H1 (cell line): ENCODE measurements around the gene CTDNEP1. TPM values are rescaled to one million over a fixed set of nuclear protein-coding genes. Genes with fewer than 3 reads are reported as not detected.

Experiments
- CTCF ChIA-PET: fragments of 300-600 bp; sonication (Branson Sonifier 250); formaldehyde crosslinking; loops from one replicate; lab custom pipeline; 2021; ENCODE audit not compliant: partially characterized antibody; lab: Charles Lee
- POLR2A ChIA-PET: fragments of 300-600 bp; sonication (Branson Sonifier 250); formaldehyde crosslinking; loops from one replicate; lab custom pipeline; 2021; ENCODE audit warnings: inconsistent platforms; ENCODE audit not compliant: partially characterized antibody; lab: Charles Lee
- DNase-seq, 2 experiments: peaks; one replicate each; pipeline versions ENCODE4 v3.0.0 to v3.0.0-alpha.2; 2010 to 2022; ENCODE audit warnings: low spot score in 2 of 2, low read depth in 1 of 2, mixed read lengths in 1 of 2
- FAIRE-seq: peaks from 2 replicates; lab custom pipeline; 2011; peaks lifted over from hg19 to GRCh38; lab: Jason Lieb, UNC
- H2AFZ ChIP-seq: 2 replicates; pipeline ENCODE4 v1.8.1; 2012; ENCODE audit warnings: low read length, inconsistent platforms
- H2AK5ac ChIP-seq: 2 replicates; pipeline ENCODE4 v1.6.1; 2013; ENCODE audit warnings: low read depth, low read length
- H2BK120ac ChIP-seq: replicated peaks from 2 replicates; pipeline ENCODE3; 2013; ENCODE audit warnings: low read depth, low read length, inconsistent platforms
- H2BK12ac ChIP-seq: 2 replicates; pipeline ENCODE4 v1.6.1; 2013; ENCODE audit warnings: low read depth, low read length
- H2BK15ac ChIP-seq: 2 replicates; pipeline ENCODE4 v1.6.1; 2013; ENCODE audit warnings: low read length
- H2BK20ac ChIP-seq: 2 replicates; pipeline ENCODE4 v1.6.1; 2013; ENCODE audit warnings: low read length
- H2BK5ac ChIP-seq: 2 replicates; pipeline ENCODE4 v1.6.1; 2013; ENCODE audit warnings: low read depth, low read length
- H3K14ac ChIP-seq: 2 replicates; pipeline ENCODE4 v1.6.1; 2013; ENCODE audit warnings: inconsistent platforms; ENCODE audit not compliant: insufficient read length
- H3K18ac ChIP-seq: 2 replicates; pipeline ENCODE4 v1.6.1; 2013; ENCODE audit warnings: low read length; ENCODE audit errors: extremely low read depth
- H3K23ac ChIP-seq: 2 replicates; pipeline ENCODE4 v1.6.1; 2013; ENCODE audit warnings: inconsistent platforms; ENCODE audit not compliant: insufficient read length
- H3K23me2 ChIP-seq: 2 replicates; pipeline ENCODE4 v1.6.1; 2013; ENCODE audit warnings: low read depth, low read length
- H3K27ac ChIP-seq: 2 replicates; pipeline ENCODE4 v1.6.1; 2011; ENCODE audit warnings: low read depth, low read length, inconsistent platforms
- H3K27me3 ChIP-seq, 4 experiments: replicated peaks in 1 of 4; 1 replicate in 1 of 4; 2 replicates in 3 of 4; pipeline versions ENCODE4 v1.6.1 to v1.8.1; 2011 to 2013; ENCODE audit warnings: low read length in 3 of 4, mild to moderate bottlenecking in 3 of 4, inconsistent platforms in 2 of 4, mixed read lengths in 2 of 4, moderate library complexity in 1 of 4; ENCODE audit not compliant: control insufficient read depth in 3 of 4, insufficient read depth in 3 of 4; ENCODE audit errors: extremely low read depth in 1 of 4
- H3K36me3 ChIP-seq, 4 experiments: 2 replicates each; pipeline versions ENCODE4 v1.6.1 to v1.8.1; 2011 to 2013; ENCODE audit warnings: mild to moderate bottlenecking in 4 of 4, low read length in 3 of 4, moderate library complexity in 2 of 4, control low read depth in 1 of 4, inconsistent platforms in 1 of 4; ENCODE audit not compliant: insufficient read depth in 4 of 4, control insufficient read depth in 2 of 4
- H3K4ac ChIP-seq: replicated peaks from 2 replicates; pipeline ENCODE3; 2013; ENCODE audit warnings: low read length, low read depth, mixed read lengths, inconsistent platforms; ENCODE audit not compliant: insufficient read length
- H3K4me1 ChIP-seq, 4 experiments: replicated peaks in 1 of 4; 1 replicate in 1 of 4; 2 replicates in 3 of 4; pipeline versions ENCODE4 v1.6.1 to v1.8.1; 2011 to 2013; ENCODE audit warnings: low read length in 3 of 4, inconsistent platforms in 2 of 4, mixed read lengths in 1 of 4; ENCODE audit not compliant: insufficient read depth in 4 of 4, control insufficient read depth in 3 of 4
- H3K4me2 ChIP-seq, 2 experiments: 2 replicates each; pipeline versions ENCODE4 v1.6.1 to v1.8.1; 2011 to 2013; ENCODE audit warnings: low read depth in 2 of 2, low read length in 2 of 2, control low read depth in 1 of 2, inconsistent platforms in 1 of 2, mild to moderate bottlenecking in 1 of 2; ENCODE audit not compliant: insufficient read depth in 1 of 2
- H3K4me3 ChIP-seq, 4 experiments: fragments of 200-600, 300-600 bp in 1 of 4; sonication (generic), shearing (Covaris generic), sonication (Bioruptor Twin) in 1 of 4; 2 replicates each; pipeline versions ENCODE4 v1.5.1 to v1.8.1; 2011 to 2016; ENCODE audit warnings: low read length in 4 of 4, low read depth in 3 of 4, control low read depth in 2 of 4, inconsistent platforms in 2 of 4, mild to moderate bottlenecking in 2 of 4, mixed read lengths in 1 of 4, moderate library complexity in 1 of 4; ENCODE audit not compliant: insufficient read depth in 2 of 4; ENCODE audit errors: extremely low read depth in 1 of 4
- H3K56ac ChIP-seq: replicated peaks from 2 replicates; pipeline ENCODE3; 2013; ENCODE audit warnings: low read depth, mild to moderate bottlenecking, mixed read lengths, low read length, inconsistent platforms; ENCODE audit not compliant: insufficient read length
- H3K79me1 ChIP-seq: 2 replicates; pipeline ENCODE4 v1.6.1; 2013; ENCODE audit warnings: low read depth, low read length, control low read depth
- H3K79me2 ChIP-seq, 2 experiments: 2 replicates each; pipeline versions ENCODE4 v1.6.1 to v1.8.1; 2012 to 2013; ENCODE audit warnings: low read length in 2 of 2, mild to moderate bottlenecking in 2 of 2, inconsistent platforms in 1 of 2; ENCODE audit not compliant: insufficient read depth in 2 of 2, control insufficient read depth in 1 of 2
- H3K9ac ChIP-seq, 4 experiments: replicated peaks in 1 of 4; 1 replicate in 1 of 4; 2 replicates in 3 of 4; pipeline versions ENCODE4 v1.6.1 to v1.8.1; 2011 to 2013; ENCODE audit warnings: low read depth in 3 of 4, low read length in 3 of 4, control low read depth in 2 of 4, mild to moderate bottlenecking in 2 of 4, moderate library complexity in 2 of 4, inconsistent platforms in 1 of 4; ENCODE audit errors: extremely low read depth in 1 of 4
- H3K9me3 ChIP-seq, 2 experiments: 2 replicates each; pipeline versions ENCODE4 v1.6.1 to v1.8.1; 2012 to 2013; ENCODE audit warnings: mild to moderate bottlenecking in 2 of 2, moderate library complexity in 2 of 2, control low read depth in 1 of 2, inconsistent platforms in 1 of 2, low read depth in 1 of 2, low read length in 1 of 2, mixed read lengths in 1 of 2; ENCODE audit not compliant: insufficient read depth in 2 of 2
- H4K20me1 ChIP-seq, 2 experiments: replicated peaks in 1 of 2; 2 replicates each; pipeline versions ENCODE3 to v1.8.1; 2011 to 2013; ENCODE audit warnings: inconsistent platforms in 2 of 2, low read length in 2 of 2, mild to moderate bottlenecking in 1 of 2; ENCODE audit not compliant: insufficient read depth in 2 of 2, control insufficient read depth in 1 of 2
- H4K5ac ChIP-seq: 2 replicates; pipeline ENCODE4 v1.6.1; 2013; ENCODE audit warnings: low read length, low read depth, mixed read lengths, inconsistent platforms; ENCODE audit not compliant: insufficient read length
- H4K8ac ChIP-seq: 2 replicates; pipeline ENCODE4 v1.8.0; 2013; ENCODE audit warnings: mild to moderate bottlenecking, moderate library complexity, low read length, inconsistent platforms; ENCODE audit not compliant: insufficient read depth; ENCODE audit errors: extremely low read depth
- H4K91ac ChIP-seq: replicated peaks from 2 replicates; pipeline ENCODE3; 2013; ENCODE audit warnings: low read length, mixed read lengths, inconsistent platforms; ENCODE audit not compliant: insufficient read length
- CBX5 ChIP-seq: fragments of 300-800, 300-1000 bp; sonication (generic); IDR thresholded peaks from 2 replicates; pipeline ENCODE4 v1.7.1; 2016; ENCODE audit warnings: antibody characterized with exemption, low read length, low read depth
- CREB1 ChIP-seq: IDR thresholded peaks from 2 replicates; pipeline ENCODE4 v1.6.1; 2012; ENCODE audit warnings: inconsistent platforms
- EP300 ChIP-seq, 2 experiments: IDR thresholded peaks; 1 replicate in 1 of 2; 2 replicates in 1 of 2; pipeline ENCODE4 v1.6.1; 2011 to 2012; ENCODE audit warnings: low read depth in 2 of 2, low read length in 2 of 2, mild to moderate bottlenecking in 2 of 2, borderline replicate concordance in 1 of 2, inconsistent platforms in 1 of 2, moderate library complexity in 1 of 2
- JUN ChIP-seq: IDR thresholded peaks from 2 replicates; pipeline ENCODE4 v1.6.1; 2011; ENCODE audit warnings: low read depth, mild to moderate bottlenecking, improper control_type of control experiment, low read length
- KDM1A ChIP-seq: fragments of 200-600, 300-600 bp; sonication (generic); IDR thresholded peaks from 2 replicates; pipeline ENCODE4 v1.7.1; 2016; ENCODE audit warnings: mild to moderate bottlenecking, low read length, borderline replicate concordance
- POU5F1 ChIP-seq: IDR thresholded peaks from 2 replicates; pipeline ENCODE4 v1.6.1; 2011; ENCODE audit warnings: low read depth, mild to moderate bottlenecking, low read length, moderate library complexity
- SP1 ChIP-seq: IDR thresholded peaks from 2 replicates; pipeline ENCODE4 v1.6.1; 2011; ENCODE audit warnings: low read depth, low read length
- SRF ChIP-seq: IDR thresholded peaks from 2 replicates; pipeline ENCODE4 v1.6.1; 2011; ENCODE audit warnings: mild to moderate bottlenecking, low read depth, low read length, moderate library complexity
- TAF7 ChIP-seq: optimal IDR thresholded peaks from 2 replicates; pipeline ENCODE3; 2011; ENCODE audit warnings: low read depth, mild to moderate bottlenecking, inconsistent platforms, low read length, moderate library complexity, borderline replicate concordance
- WGBS, 2 experiments: shearing (Covaris generic) in 1 of 2; methylation state at CpG; one replicate each; pipeline versions ENCODE4 v1.1.6 to v1.1.7; 2013 to 2015; ENCODE audit warnings: low lambda C conversion rate in 2 of 2, mixed read lengths in 2 of 2, inconsistent platforms in 1 of 2, low coverage in 1 of 2, missing lambda C conversion rate in 1 of 2; ENCODE audit not compliant: insufficient replicate concordance in 2 of 2, insufficient coverage in 1 of 2, insufficient read length in 1 of 2; ENCODE audit errors: extremely low coverage in 1 of 2, missing lambda C conversion rate in 1 of 2; 5-methylcytosine and 5-hydroxymethylcytosine counted together
- polyA plus RNA-seq, 7 experiments: library from polyadenylated mRNA; depleted of rRNA in 3 of 7; stranded (reverse) in 5 of 7; unstranded in 2 of 7; fragments of >200 nt in 5 of 7; fragments of 200-250 nt in 2 of 7; gene quantifications; 1 replicate in 5 of 7; 2 replicates in 1 of 7; 4 replicates in 1 of 7; pipeline versions ENCODE4 v1.2.1 to v1.2.3, GENCODE V29; 2011 to 2013; ENCODE audit warnings: missing spikeins in 2 of 7, mixed read lengths in 2 of 7
- total RNA-seq: library from RNA; stranded (reverse); fragmentation: NEBNext Ultra II Directional; extraction: Animal tissue kit (Norgen Biotek cat#: 25700); gene quantifications from 2 replicates; pipeline ENCODE4 v1.2.1, GENCODE V29; 2021

CTDNEP1 gene
- total and polyA plus RNA-seq, 2 of the 8 experiments (the other 6 are each of a cell fraction or from before 2014, with no cell fraction given) = 114 to 123 TPM

- Histone ChIP-seq H4K8ac (peak overlapping the region; percentile 92), H3K79me1 (peaks cover 9% of the 10 kb centered on the region), H2BK15ac (peak overlapping the region; percentile 20; the same call in 1 of the 2 replicates), H4K20me1 (peaks cover 6 to 11% of the 10 kb centered on the region in 2 experiments), H4K91ac (peak overlapping the region; percentile 18), H3K79me2 (peaks cover 0 to 31% of the 10 kb centered on the region in 2 experiments; a peak in 2 of 4 replicates), H3K18ac (peak overlapping the region; percentile 94), H2AFZ (no peak overlapping the region; the same call in 1 of the 2 replicates), H3K9me3 (no peaks in the 10 kb centered on the region), H3K4me2 (peak overlapping the region; percentile 91 to 97), H2BK120ac (no peak overlapping the region), H3K27me3 (no peaks in the 10 kb centered on the region), H3K23ac (no peak overlapping the region), H3K4ac (peak overlapping the region; percentile 6), H3K4me1 (peaks cover 5 to 15% (median 7%) of the 10 kb centered on the region in 4 experiments; a peak in 6 of 7 replicates), H2BK5ac (peak overlapping the region; percentile 95), H3K27ac (peak overlapping the region; percentile 82), H3K14ac (no peak overlapping the region), H2BK12ac (peak overlapping the region; percentile 97), H3K56ac (peak overlapping the region; percentile 27), H2AK5ac (no peak overlapping the region; the same call in none of the 2 replicates), H3K4me3 (peak overlapping the region; percentile 93 to 98 (median 96)), H3K23me2 (peaks cover 13% of the 10 kb centered on the region), H3K36me3 (peaks cover 0 to 22% (median 12%) of the 10 kb centered on the region in 4 experiments; a peak in 5 of 8 replicates), H4K5ac (peak overlapping the region; percentile 68), H2BK20ac (0 out of 2 replicates have a peak overlapping the region, but pooled peaks have one; percentile 23), H3K9ac (peak overlapping the region; percentile 51 to 73 (median 70))
- DNase-seq (peak in 1 of 2 experiments; percentile 88), FAIRE-seq (no peak)
- ChIA-PET POLR2A (interaction anchor here (0.6 to 13.7 kb wide), 25 partner anchors 12 to 295 kb away, joined by 3 to 159 read pairs (median 4); partner anchors contain the start of genes ACADVL, CTDNEP1, DLG4 and DVL2), CTCF (interaction anchor here (0.8 to 1.6 kb wide), 5 partner anchors 12 to 33 kb away, joined by 3 to 6 read pairs (median 3); partner anchors contain the start of genes CTDNEP1 and SLC2A4)
- 11% methylated on average over 24 of the region's 26 CpGs; no CpG with 5 or more reads in 1 of the 2 experiments for WGBS, 2 experiments
- TF ChIP-seq POU5F1 (no peak), KDM1A (no peak), EP300 (IDR thresholded peaks at IDR 0.05; ENCODE audit: borderline replicate concordance in 1 of 2, low read depth in 2 of 2, low read length in 2 of 2) (no peak), JUN (no peak), CREB1 (no peak; the same call in 1 of the 2 replicates), SP1 (peak; percentile 76), TAF7 (no peak), CBX5 (no peak), SRF (no peak)
These were observed 11.6 kb upstream of the CTDNEP1 start for GRCh38 chr17:7262935-7263800.
